Body of pancreas (tissue), 4 donors: ENCODE measurements around the gene FREM1.

Source experiments
- POLR2A ChIP-seq, 3 donors: fragments of 450-650 bp; IDR thresholded peaks; one replicate each; pipeline ENCODE4 v1.6.1; 2016; ENCODE audit warnings: antibody characterized with exemption in 3 of 3, mild to moderate bottlenecking in 2 of 3
- TF ChIP-seq, protein P1 (sequence below), 7 experiments: fragments of 450-650 bp in 4 of 7; fragments of 200-600 bp in 3 of 7; sonication (generic) in 3 of 7; IDR thresholded peaks; one replicate each; pipeline ENCODE4 v1.5.1; 2016 to 2019; ENCODE audit warnings: antibody characterized with exemption in 7 of 7

DNA sequence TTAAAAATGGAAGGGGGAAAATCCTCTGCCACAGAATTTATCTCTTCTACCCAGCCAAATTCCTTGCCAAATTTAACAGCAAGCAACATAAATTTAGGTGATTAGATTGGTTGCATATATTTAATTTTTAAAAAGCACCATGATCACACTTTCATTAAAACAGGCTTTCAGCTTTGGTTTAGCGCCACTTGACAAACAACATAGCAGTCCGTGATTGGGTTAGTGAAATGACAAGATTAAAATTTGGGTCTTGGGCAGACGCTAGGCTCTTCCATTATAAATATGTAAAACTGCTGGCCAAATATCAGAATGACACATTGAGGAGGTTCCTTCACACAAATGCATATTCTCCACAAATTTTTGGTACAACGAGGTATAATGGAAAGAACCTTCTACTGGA lies 129.5 kb downstream of the FREM1 start:
- TF ChIP-seq, protein P1, sequence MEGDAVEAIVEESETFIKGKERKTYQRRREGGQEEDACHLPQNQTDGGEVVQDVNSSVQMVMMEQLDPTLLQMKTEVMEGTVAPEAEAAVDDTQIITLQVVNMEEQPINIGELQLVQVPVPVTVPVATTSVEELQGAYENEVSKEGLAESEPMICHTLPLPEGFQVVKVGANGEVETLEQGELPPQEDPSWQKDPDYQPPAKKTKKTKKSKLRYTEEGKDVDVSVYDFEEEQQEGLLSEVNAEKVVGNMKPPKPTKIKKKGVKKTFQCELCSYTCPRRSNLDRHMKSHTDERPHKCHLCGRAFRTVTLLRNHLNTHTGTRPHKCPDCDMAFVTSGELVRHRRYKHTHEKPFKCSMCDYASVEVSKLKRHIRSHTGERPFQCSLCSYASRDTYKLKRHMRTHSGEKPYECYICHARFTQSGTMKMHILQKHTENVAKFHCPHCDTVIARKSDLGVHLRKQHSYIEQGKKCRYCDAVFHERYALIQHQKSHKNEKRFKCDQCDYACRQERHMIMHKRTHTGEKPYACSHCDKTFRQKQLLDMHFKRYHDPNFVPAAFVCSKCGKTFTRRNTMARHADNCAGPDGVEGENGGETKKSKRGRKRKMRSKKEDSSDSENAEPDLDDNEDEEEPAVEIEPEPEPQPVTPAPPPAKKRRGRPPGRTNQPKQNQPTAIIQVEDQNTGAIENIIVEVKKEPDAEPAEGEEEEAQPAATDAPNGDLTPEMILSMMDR (IDR thresholded peaks at IDR 0.05), result no peak
- TF ChIP-seq POLR2A (IDR thresholded peaks at IDR 0.05), result no peak
